Measurements from ENCODE around the gene IMP4. TPM values are rescaled to one million over a fixed set of nuclear protein-coding genes. Genes with fewer than 3 reads are reported as not detected.
A peak's percentile ranks its signal among the peaks of the same experiment; 100 is the strongest.

Gene IMP4
- total RNA-seq, 6 donors from 2014 or later = 45.6 to 118 (median 63.0) TPM

GRCh38 chr2:130357864-130358263 is 15.2 kb downstream of the IMP4 start:
- 93 to 94% methylated on average over 7 of the region's 7 CpGs for WGBS, 2 donors
- H3K27ac ChIP-seq = no peak overlapping the region
- no peaks in the 10 kb centered on the region for H3K27me3 ChIP-seq
- TF ChIP-seq POLR2AphosphoS5 (IDR thresholded peaks at IDR 0.05) (no peak), EP300 (IDR thresholded peaks at IDR 0.05) (no peak), CTCF (IDR thresholded peaks at IDR 0.05) (no peak), POLR2A (IDR thresholded peaks at IDR 0.05) (no peak)
- DNase-seq = peak in 1 of 2 donors; percentile 30
- no peaks in the 10 kb centered on the region for H3K9me3 ChIP-seq
- no peak for ATAC-seq (ENCODE audit: low FRiP score in 2 of 2)
- no peaks in the 10 kb centered on the region for H3K36me3 ChIP-seq
- H3K4me3 ChIP-seq = no peak overlapping the region
- H3K4me1 ChIP-seq = peaks cover 19 to 34% (median 28%) of the 10 kb centered on the region in 4 donors

GRCh38 chr2:130358420-130359350 is 16.0 kb downstream of the IMP4 start:
- no peaks in the 10 kb centered on the region for H3K27me3 ChIP-seq
- peaks cover 19 to 26% (median 22%) of the 10 kb centered on the region in 4 donors for H3K4me1 ChIP-seq
- H3K4me3 ChIP-seq = no peak overlapping the region
- no peaks in the 10 kb centered on the region for H3K36me3 ChIP-seq
- H3K9me3 ChIP-seq = no peaks in the 10 kb centered on the region
- H3K27ac ChIP-seq = no peak overlapping the region
- DNase-seq (peak in 1 of 2 donors; percentile 51), ATAC-seq (ENCODE audit: low FRiP score in 2 of 2) (no peak)
- 93 to 95% methylated on average over 31 to 32 of the region's 33 CpGs for WGBS, 2 donors
- TF ChIP-seq POLR2A (IDR thresholded peaks at IDR 0.05) (no peak), CTCF (IDR thresholded peaks at IDR 0.05) (no peak), POLR2AphosphoS5 (IDR thresholded peaks at IDR 0.05) (no peak), EP300 (IDR thresholded peaks at IDR 0.05) (no peak)

DNA sequence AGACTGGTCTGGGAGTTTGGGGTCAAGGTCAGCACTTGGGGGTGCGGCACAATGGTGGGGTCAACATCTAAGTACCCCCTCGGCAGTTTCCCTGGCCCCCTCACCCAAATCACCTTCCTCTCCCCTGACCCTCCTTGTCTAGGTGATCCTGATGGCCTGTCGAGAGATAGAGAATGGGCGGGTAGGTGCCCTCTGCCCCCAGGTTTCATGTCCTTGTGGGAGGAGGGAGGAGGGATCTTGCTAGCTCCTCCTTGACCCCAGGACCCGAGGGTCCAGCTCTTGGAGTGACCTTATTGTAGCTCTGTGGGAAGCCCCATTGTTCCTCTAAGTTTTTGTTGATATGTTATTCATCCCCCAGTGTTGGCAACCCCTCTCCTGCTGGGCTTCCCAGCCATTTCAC is 16.8 kb downstream of the IMP4 start:
- Histone ChIP-seq H3K27me3 (no peaks in the 10 kb centered on the region), H3K36me3 (no peaks in the 10 kb centered on the region)
- 78 to 89% methylated on average over 5 of the region's 5 CpGs for WGBS, 2 donors

GRCh38 chr2:130363479-130363878 is 20.8 kb downstream of the IMP4 start:
- H3K4me3 ChIP-seq = no peak overlapping the region
- H3K27me3 ChIP-seq = no peaks in the 10 kb centered on the region
- no peak for ATAC-seq (ENCODE audit: low FRiP score in 2 of 2)
- H3K36me3 ChIP-seq = no peaks in the 10 kb centered on the region
- no peaks in the 10 kb centered on the region for H3K4me1 ChIP-seq
- H3K27ac ChIP-seq = no peak overlapping the region
- no peaks in the 10 kb centered on the region for H3K9me3 ChIP-seq
- no peak for TF ChIP-seq POLR2A (IDR thresholded peaks at IDR 0.05)
- no peak for TF ChIP-seq EP300 (IDR thresholded peaks at IDR 0.05)
- no peak for TF ChIP-seq CTCF (IDR thresholded peaks at IDR 0.05)
- TF ChIP-seq POLR2AphosphoS5 (IDR thresholded peaks at IDR 0.05) = no peak
- DNase-seq = no peak

More for the DNA sequence above, 16.8 kb downstream of the IMP4 start:
- ATAC-seq (ENCODE audit: low FRiP score in 2 of 2) = no peak
- TF ChIP-seq EP300 (IDR thresholded peaks at IDR 0.05) (no peak), POLR2AphosphoS5 (IDR thresholded peaks at IDR 0.05) (no peak), CTCF (IDR thresholded peaks at IDR 0.05) (no peak), POLR2A (IDR thresholded peaks at IDR 0.05) (no peak)
- no peak overlapping the region for H3K4me3 ChIP-seq
- H3K27ac ChIP-seq = no peak overlapping the region
- no peak for DNase-seq
- no peaks in the 10 kb centered on the region for H3K9me3 ChIP-seq
- H3K4me1 ChIP-seq = peaks cover 14 to 20% (median 17%) of the 10 kb centered on the region in 4 donors
